Measurements from ENCODE around the gene SERPINA9.
A peak's percentile ranks its signal among the peaks of the same experiment; 100 is the strongest.
"Not testable (repeated sequence)": the region's sequence is repeated elsewhere in the genome, so short reads cannot be mapped to it uniquely, and the experiment has no call there.

Gene SERPINA9

GRCh38 chr14:94486883-94487282 lies 10.9 kb upstream of the SERPINA9 start:
- TF ChIP-seq CTCF (IDR thresholded peaks at IDR 0.05) (no peak), ZFX (IDR thresholded peaks at IDR 0.05; ENCODE audit: borderline replicate concordance) (no peak)
- no peak overlapping the region for H3K27ac ChIP-seq

DNA sequence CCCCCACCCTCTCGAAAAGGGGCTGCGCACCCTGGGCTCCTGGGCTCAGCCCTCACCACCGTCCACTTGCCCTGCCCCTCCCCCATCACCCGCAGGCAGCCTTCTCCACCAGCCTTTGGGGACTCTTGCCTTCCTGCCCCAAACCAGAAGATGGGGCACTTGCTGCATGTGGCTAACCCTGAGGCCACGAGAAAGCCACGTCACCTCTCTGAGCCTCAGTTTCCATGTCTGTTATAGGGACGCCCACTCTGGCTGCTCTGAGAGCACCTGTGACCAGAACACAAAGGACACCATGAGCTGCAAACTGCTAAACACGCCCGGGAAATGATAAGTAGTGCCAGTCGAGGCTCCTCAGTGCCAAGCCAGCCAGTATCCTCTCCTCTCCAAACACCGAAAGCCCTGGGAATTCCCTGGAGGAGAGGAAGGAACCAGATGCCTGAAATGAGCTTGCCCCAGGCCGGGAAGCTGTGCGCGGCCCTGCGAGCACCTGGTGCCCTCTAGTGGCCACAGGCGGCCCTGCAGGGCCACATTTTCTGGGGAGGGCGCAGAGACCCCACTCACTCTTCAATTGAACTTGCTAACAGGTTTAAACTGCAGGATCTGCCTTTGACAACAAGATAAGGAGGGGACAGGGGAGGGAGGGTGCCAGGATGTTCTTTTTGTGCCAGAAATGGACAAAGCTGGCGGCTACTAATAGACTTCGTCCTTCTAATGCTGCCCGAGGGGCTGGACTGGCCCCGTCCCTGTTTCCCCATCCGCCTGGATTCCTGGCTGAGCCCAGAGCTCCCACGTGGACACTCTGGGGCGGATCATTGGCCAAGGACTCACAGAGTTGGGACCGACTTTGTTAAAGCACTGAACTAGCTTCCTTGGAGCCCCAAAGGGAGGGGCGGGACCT lies 10.2 kb upstream of the SERPINA9 start:
- H3K27ac ChIP-seq, result no peak overlapping the region
- TF ChIP-seq CTCF (IDR thresholded peaks at IDR 0.05) (peak; percentile 98), ZFX (IDR thresholded peaks at IDR 0.05; ENCODE audit: borderline replicate concordance) (no peak)

GRCh38 chr14:94484481-94484880 lies 8.5 kb upstream of the SERPINA9 start:
- no peak overlapping the region for H3K27ac ChIP-seq
- no peak for TF ChIP-seq ZFX (IDR thresholded peaks at IDR 0.05; ENCODE audit: borderline replicate concordance)
- no peak for TF ChIP-seq CTCF (IDR thresholded peaks at IDR 0.05)

GRCh38 chr14:94483729-94484275 lies 7.8 kb upstream of the SERPINA9 start:
- H3K27ac ChIP-seq, result no peak overlapping the region
- no peak for TF ChIP-seq ZFX (IDR thresholded peaks at IDR 0.05; ENCODE audit: borderline replicate concordance)
- TF ChIP-seq CTCF (IDR thresholded peaks at IDR 0.05), result no peak

DNA sequence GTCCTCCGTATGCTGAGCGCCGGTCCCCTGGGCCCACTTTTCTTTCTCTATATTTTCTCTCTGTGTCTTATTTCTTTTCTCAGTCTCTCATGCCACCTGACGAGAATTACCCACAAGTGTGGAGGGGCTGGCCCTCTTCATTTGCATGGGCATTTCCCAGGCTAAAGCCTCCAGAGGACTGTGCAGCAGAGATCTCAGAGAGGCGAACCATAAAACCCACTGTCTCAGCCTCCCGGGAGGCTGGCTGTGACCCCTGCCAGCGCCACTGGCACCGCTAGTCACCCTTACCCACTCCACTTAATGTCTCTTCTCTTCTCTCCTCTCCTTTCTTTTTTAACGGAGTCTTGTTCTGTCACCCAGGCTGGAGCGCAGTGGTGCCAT lies 7.1 kb upstream of the SERPINA9 start:
- no peak overlapping the region for H3K27ac ChIP-seq
- TF ChIP-seq CTCF (IDR thresholded peaks at IDR 0.05), result no peak
- no peak for TF ChIP-seq ZFX (IDR thresholded peaks at IDR 0.05; ENCODE audit: borderline replicate concordance)

- not testable (repeated sequence) for H3K27ac ChIP-seq
Observed at GRCh38 chr14:94482132-94483070, 6.4 kb upstream of the SERPINA9 start.

DNA sequence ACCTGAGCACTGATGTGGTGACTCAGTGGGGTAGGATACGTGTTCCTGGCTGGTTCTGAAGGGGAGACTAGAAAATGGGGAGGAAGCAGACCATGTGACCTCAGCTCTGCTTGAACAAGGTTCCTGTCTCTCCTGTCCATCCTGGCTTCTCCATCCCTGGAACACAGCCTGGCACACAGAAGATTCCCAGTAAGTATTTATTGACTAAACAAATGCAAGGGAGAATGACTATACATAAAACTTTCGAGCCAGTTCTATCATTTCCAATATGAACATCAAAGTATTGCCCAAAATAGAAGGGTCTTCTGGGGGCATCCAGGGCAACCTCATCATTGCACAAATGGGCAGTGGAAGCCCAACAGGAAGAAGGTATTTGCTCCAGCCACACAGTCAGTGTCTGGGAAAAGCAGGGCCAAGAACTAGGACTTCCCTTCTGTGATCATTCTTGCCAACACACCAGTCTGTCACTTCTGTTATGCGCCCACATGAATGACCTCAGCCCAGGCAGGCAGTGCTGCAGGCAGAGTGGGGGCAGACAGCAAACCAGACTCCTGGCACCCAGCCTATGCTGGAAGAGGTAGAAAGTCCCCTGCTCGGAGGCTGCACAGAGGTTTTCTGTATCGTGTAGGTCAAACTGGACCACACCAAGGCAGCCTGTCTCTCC lies 5.6 kb upstream of the SERPINA9 start:
- no peak for TF ChIP-seq ZFX (IDR thresholded peaks at IDR 0.05; ENCODE audit: borderline replicate concordance)
- TF ChIP-seq CTCF (IDR thresholded peaks at IDR 0.05), result no peak
- no peak overlapping the region for H3K27ac ChIP-seq

All from 22Rv1 (cell line).